ENCODE results near the gene HAUS3. TPM values are rescaled to one million over a fixed set of nuclear protein-coding genes. Genes with fewer than 3 reads are reported as not detected.
"Not testable (repeated sequence)": the region's sequence is repeated elsewhere in the genome, so short reads cannot be mapped to it uniquely, and the experiment has no call there.

The HAUS3 gene
- total RNA-seq, 1 donor from 2014 or later, result 14.5 TPM

- not testable (repeated sequence) for DNase-seq
These were observed 33.1 kb upstream of the HAUS3 start for GRCh38 chr4:2275044-2275397.

- no peak for DNase-seq
These were observed 32.6 kb upstream of the HAUS3 start for GRCh38 chr4:2274320-2275043.

- DNase-seq, result no peak
These were observed 31.9 kb upstream of the HAUS3 start for GRCh38 chr4:2273657-2274319.

GRCh38 chr4:2273221-2273620 lies 31.3 kb upstream of the HAUS3 start:
- DNase-seq, result no peak

- DNase-seq, result no peak
These were observed 30.9 kb upstream of the HAUS3 start for GRCh38 chr4:2272828-2273120.

GRCh38 chr4:2272026-2272827 lies 30.3 kb upstream of the HAUS3 start:
- no peak for DNase-seq

- DNase-seq, result no peak
These were observed 29.5 kb upstream of the HAUS3 start for GRCh38 chr4:2271279-2272025.

- no peak for DNase-seq
These were observed 28.6 kb upstream of the HAUS3 start for GRCh38 chr4:2270341-2271165.

- DNase-seq, result no peak
These were observed 27.8 kb upstream of the HAUS3 start for GRCh38 chr4:2269618-2270163.

- DNase-seq, result no peak
These were observed 27.2 kb upstream of the HAUS3 start for GRCh38 chr4:2269206-2269531.

GRCh38 chr4:2268357-2269205 lies 26.7 kb upstream of the HAUS3 start:
- no peak for DNase-seq

GRCh38 chr4:2267841-2268240 lies 25.9 kb upstream of the HAUS3 start:
- DNase-seq, result no peak

GRCh38 chr4:2267320-2267811 lies 25.4 kb upstream of the HAUS3 start:
- DNase-seq, result no peak

GRCh38 chr4:2266821-2267220 lies 24.9 kb upstream of the HAUS3 start:
- DNase-seq, result no peak

GRCh38 chr4:2266181-2266580 lies 24.3 kb upstream of the HAUS3 start:
- no peak for DNase-seq

- DNase-seq, result no peak
These were observed 23.5 kb upstream of the HAUS3 start for GRCh38 chr4:2265113-2266110.

- no peak for DNase-seq
These were observed 22.6 kb upstream of the HAUS3 start for GRCh38 chr4:2264481-2265041.

- DNase-seq, result no peak
These were observed 22.0 kb upstream of the HAUS3 start for GRCh38 chr4:2263926-2264321.

GRCh38 chr4:2262944-2263250 lies 21.0 kb upstream of the HAUS3 start:
- no peak for DNase-seq
